GM19463 (cell line): ENCODE data around the gene HGF.

Experiments used
- ATAC-seq: cut with Tn5 transposase; IDR thresholded peaks from one replicate; pipeline ENCODE4 v1.9.1; 2021; ENCODE audit warnings: mild to moderate bottlenecking, moderate library complexity; ENCODE audit not compliant: unreplicated experiment

Gene HGF

DNA sequence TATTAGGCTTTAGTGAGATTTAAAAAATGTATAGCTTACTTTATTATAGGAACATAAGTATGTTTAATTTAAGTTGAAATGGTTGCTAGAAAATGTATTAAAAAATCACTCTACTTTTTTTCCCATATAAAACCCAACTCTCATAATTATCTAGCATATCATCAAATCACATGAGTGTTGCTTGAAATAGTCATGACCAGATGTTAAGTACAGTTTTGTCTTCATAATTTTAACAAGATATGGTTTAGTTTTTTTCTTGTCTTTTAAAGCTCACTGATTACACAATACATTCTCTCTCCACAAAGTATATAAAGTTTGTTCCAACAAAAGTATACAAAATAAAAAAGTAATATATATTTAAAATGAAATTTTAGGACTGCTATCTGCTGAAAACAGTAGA is 82.8 kb downstream of the HGF start:
- no peak for ATAC-seq

DNA sequence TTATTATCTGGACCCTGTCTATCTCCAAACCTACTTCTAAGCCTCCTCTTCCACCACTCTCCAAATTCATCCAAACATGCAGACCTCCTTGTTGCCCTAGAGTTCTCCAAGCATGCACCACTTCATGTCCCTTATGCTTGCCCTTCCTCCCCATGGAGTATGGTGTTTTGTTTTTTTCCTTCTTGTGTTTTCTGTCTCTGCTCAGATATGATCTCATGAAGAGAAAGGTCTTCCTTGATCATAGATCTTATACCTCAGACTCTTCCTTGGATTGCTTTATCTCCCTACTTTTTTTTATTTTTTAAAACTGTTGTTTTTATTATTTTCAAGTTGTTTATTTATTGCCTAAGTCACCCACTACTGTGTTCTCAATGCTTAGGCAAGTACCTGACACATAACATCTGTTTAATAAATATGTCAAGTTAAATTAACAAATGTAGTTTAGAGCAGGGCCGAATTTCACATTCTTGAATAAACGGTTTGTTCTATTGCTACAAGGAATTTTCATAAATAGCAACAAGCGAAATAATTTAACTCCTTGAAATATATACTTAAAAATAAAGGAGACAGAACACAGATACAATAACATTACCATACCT is 84.5 kb downstream of the HGF start:
- no peak for ATAC-seq

DNA sequence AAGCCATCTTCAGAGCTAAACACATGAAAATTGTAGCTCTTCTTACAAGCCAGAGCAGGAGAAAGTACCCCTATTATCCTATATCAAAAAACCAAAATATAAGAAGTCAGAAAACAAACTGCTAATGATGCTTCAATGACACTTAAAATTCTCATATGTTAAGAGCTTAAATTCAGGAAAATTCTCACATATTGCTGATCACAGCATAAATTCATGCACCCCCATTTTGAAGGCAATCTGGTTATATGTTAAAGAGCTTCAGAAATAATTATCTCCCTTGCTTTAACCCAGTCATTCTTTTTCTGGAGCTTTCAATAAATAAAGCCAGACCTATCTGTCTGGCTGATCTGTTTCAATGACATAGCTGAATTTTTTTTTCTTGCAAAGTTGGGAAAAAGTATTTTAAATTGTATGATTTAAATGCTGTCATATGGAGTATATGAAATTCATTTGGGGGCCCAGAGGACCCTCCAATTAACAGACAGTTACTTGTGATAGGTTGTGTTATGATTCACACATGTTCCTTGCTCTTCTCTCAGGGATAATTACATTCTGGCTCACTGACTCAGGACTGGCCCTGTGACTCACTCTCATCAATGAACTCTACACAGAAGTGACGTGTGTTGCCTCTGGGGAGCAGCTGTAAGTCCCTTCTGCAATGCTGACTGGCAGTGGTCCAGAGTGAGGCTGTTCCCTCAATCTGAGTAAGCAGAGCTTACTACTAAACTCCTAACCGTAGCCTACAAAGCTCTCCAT is 85.2 kb downstream of the HGF start:
- peak; percentile 98 for ATAC-seq

DNA sequence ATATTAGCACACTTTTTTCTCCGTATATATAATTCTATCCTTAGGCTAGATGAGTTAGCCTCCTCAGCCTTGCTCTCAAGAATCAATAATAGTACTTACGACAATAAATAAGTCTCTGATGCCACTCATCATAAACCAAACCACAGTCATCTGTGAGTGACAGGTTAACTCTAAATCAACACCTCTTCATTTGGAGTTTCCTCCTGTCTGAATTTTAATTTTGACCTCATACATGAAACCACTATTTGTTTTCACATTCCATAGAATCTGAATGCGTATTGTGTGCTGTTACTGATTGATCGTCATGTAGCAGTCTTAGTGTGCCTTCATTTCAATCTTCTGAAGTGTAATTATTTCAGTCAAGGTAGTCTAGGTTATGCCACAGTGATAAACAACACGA is 85.8 kb downstream of the HGF start:
- ATAC-seq, result no peak

DNA sequence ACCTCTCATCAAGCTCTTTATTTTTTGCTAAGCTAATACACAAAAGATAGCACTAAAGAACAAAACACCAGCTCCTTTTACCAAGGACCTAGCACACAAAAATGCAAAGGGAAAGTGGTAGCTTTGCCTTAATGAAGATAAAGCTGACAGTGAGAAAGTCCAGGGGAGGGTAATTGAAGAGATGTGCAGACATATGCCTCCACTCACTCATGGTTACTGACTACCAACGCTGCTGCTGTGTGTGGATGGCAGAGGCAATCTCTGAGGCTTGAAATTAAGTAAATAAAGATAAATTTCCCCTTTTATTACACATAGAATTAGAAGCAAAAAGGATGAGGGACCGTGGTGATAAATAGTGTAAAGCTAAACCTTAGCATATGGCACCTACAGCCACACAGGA is 87.0 kb downstream of the HGF start:
- ATAC-seq, result no peak

DNA sequence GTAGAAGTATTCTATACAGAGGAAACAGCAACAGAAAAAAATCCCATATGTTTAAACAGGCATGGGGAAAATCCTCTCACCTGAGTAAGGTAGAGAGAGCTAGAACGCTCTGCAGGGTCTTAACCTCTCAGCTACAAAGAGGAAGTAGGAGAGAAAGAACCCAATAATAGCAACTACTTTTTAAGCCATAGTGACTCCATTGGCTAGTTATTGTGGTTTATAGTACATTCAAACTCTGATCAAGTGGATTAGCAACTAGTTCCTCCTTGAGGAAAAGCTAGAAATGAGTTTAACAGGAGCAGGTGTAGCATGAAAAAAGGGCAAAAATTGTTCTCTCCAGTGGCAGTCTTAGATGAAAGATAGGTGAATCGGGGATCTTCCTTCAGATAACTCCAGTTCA is 89.7 kb downstream of the HGF start:
- no peak for ATAC-seq

DNA sequence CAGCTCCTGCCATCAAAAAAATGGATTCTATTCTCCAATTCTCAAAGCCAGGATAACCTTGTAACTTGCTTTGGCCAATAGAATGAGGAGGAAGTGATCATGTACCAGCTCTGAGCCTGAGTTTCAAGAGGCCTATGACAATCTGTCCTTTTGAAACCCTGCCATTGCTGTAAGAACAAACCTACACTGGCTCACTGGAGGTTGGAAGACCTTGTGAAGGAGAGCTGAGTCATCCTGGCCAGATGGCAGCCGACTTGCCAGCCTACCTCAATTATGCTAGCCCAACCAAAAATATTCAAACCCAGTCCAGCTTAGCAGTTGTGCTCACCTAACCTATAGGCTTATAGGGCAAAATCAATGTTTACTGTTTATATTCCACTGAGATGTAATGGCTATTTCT is 93.0 kb downstream of the HGF start:
- no peak for ATAC-seq

DNA sequence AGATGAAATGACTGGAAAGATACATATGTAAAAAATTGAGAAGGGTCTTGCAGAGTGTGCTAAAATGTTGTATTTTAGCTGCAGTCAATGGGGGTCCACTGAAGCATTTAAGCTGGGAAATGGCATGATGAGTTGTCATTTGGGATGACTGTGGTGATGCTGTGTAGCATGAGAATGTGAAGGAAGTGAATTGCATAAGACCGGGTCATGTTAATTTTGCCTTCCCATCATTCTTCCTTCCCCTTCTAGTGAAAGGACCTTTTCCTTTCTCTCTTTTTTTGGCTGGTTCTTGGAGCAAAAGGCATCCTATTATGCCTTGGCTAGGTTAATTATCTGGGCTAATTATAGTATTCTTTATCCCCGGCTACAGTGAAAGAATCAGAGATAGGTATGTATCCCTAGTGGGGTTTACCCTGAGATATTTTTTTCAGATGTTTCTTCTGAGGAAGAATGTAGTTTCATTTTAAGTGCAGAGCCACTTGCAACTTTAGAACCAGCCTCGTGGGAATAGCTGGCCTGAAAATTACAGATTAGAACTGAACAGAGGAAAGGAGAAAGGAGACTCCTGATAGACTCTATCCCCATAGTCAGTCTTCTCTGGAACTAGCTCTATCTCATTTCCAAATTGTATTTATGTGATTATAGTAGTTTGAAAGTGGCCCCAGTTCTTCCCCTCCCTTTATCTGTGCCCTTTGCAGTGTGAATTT is 93.6 kb downstream of the HGF start:
- ATAC-seq, result no peak

DNA sequence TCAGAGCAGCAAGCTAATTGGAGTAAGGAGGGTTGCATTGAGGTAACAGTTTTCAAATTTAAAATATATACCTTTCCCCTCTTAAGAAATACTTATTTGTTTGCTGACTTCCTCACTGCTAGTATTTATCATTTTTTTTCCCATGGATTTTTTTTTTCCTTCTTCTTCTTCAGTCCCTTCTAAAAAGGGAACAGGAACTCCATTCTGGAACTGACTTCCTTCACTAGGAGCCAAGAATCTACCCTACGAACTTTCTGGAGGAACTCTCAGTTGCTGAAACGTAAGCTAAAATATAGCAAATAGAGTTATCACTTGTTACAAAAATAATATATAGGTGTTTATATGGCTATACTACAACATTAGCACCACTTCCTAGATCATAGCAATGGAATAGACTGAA is 95.4 kb downstream of the HGF start:
- no peak for ATAC-seq

DNA sequence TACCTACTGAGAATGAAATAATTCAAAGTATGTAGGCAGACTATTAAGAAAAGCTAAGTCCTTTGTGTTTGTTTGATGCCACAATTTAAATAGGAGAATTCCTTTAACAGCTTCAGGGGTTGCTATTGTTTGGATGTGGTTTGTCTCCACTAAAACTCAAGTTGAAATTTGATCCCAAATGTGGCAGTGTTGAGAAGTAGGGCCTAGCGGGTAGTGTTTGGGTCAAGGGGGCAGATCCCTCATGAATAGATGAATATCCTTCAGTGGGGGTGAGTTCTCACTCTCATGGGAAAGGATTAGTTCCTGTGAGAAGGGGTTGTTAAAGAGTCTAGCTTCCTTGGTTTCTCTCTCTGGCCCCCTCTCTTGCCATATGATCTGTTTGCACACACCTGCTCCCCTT is 97.0 kb downstream of the HGF start:
- no peak for ATAC-seq

DNA sequence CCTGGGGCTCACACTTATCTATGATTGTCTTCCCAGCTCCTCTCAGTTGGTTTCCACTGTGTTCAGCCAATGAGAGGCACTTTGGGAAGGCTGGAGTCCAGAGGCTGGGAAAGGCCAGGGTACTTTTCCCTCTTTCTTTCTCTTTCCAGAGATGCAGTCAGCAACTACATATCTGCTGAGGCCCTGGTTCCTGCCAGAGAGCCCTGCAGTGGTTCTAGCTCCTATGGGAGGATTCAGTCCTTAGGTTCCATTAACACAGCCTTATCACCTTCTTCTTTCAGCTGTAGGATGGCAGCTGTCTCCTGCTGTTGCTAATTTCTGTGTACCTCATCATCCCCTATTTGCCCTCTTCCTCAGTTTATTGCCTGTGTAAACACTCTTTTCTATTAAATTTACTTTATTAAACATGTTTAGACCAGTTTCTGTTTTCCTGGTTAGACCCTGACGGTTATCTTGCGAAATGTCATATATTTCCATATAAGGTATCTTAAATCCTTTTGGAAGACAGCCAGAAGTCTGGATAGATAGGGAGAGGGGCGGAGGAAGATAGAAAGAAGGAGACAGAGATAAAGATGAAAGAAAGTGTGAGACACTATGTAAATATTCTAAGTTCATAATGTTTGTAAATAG is 100.3 kb downstream of the HGF start:
- ATAC-seq, result no peak

DNA sequence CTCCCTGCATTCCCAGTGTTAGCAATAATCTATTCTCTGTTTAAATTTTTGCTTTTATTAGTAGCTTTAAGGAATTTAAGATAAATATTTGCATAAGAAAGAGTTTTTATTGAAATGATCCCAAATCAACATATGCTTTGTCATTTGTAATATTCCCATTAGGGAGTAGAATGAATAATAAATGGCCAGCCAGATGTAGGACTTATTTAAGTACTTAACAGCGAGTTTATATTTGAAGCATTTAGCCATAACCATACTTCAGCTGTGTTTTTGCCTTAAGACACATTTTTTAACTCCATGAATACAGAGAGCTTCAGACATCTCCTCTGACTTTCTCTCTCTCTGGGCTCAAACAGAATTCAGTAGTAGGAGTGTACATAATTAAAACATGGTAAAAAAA is 103.6 kb downstream of the HGF start:
- no peak for ATAC-seq

DNA sequence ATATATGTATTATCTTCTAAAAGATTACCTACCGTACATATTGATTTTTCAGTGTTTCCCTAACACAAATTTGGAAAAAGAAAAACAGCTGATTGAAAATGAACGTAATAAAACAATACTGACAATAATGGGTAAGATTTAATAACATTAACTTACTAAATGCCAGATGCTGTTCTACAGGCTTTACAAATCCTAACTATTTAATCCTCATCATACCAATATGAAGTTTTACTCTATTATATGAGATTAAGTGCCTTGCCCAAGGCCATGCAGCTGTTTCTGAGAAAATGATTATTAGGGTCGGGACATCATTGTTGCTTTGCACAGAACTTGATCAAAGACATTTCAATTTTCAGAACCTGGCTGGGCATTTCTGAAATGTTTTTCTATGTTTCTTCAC is 104.6 kb downstream of the HGF start:
- no peak for ATAC-seq

DNA sequence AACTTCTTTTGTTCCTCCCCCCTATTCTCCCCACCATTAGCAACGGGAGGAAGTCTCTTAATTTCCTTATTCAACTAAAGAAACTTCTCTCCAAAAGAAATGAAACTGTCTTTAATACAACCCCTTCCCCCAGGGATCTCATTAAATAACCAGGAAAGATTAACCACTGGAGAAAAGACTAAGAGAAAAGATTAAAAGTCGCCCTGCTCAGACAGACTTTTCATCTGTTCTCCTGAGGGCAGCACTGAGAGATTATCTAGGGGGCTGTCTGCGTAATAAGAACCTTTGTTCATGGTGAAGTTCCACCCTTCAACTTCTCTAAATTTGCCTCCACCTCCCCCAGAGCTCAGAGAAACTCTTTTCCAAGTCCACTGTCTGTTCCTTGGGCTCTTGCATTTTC is 105.5 kb downstream of the HGF start:
- ATAC-seq, result no peak

DNA sequence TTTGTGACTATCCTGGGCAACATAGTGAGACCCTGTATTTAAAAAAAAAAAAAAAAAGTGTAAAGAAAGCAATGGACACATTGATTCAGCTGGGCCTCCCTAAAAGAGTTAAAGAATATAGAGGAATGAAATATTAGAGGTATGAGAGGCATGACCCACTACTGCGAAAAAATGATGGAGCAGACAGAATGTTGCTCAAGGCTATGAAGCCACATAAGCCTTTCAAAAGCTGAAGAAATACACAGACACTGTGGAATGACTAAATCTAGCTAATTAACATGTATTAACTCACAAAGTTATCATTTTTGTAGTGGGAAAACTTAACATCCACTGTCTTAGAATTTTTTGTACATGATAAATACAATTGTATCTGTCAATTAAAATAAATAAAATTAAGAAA is 107.3 kb downstream of the HGF start:
- ATAC-seq, result no peak

DNA sequence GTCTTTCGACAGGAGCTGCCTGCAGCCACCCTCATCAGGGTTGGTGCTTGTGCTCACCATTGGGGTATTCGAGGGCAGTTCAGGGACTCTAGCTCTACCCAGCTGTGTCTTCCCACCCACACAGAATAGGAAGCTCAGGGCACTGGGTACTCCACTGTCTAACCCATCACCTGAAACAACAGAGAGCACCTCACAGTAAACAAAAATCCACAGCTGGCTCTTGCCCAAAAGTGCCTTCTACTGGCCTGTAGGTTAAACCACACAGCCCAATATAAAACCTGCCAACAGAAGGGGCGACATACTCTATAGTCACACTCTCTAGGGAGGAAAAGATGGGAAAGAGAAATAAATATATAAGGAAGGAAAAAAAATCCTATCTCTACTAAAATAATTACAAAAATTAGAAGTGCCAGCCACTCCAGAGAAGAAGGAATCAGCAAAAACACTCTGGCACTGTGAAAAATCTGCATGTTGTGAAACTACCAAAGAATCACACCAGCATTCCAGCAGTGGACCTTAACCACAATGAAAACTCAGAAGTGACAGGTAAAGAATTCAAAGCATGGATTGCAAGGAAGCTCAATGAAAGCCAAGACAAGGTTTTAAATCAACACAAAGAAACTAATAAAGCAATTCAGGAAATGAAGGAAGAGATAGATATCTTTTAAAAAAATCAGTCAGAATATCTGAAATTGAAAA is 110.0 kb downstream of the HGF start:
- no peak for ATAC-seq

DNA sequence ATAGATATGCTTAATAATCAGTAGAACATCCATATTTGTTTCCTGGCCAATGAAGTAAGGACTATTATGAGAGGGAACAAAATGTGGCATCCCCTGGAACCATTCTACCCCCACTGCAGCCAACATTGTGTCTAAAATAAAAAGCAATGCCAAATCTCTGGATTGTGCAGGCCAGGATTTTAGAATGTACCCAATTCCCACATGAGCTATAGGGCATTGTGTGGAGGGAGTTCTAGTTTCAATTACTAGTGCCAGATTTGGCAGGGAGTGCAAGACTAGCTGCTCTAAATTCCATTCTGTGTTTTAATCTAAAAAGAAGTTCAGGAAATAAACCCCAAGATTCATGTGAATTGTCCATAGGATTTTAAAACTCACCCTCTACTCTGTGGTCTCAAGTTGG is 112.3 kb downstream of the HGF start:
- ATAC-seq, result no peak

DNA sequence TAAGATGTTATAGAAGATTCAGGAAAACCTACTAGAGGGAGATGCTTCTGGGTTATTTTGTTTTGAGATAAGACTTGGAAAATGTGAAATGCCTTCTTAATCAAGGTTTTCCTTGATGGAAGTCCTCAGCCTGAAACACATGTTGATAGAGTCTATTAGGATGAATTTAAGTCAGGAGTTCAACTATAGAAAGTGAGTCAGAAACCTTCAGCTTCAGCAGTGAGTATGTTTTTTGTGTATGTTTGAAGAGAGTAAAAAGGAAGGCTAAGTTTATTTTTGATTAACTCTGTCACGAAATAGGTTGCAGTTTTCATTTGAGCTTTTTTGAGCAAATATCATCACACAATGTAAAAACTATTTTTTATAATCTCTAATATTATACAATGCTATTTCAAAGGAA is 114.6 kb downstream of the HGF start:
- no peak for ATAC-seq

DNA sequence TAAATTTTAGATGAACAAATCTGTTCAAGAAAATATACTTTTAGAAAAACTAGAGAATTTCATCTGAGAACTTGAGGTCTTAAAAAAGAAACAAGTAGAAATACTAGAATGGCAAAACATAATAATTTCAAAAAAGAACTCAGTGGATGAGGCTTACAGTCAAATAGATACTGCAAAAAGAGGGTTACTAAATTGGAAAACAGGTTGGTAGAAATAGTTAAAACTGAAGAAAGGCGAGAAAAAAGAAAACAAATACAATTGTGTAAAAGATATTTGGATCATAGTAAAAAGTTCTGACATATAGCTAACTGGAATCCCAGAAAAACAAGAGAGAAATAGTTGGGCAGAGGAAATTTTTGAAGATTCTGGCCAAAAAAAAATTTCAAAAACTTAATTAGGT is 117.6 kb downstream of the HGF start:
- no peak for ATAC-seq
